Measurements from ENCODE around the gene KIF27.
A peak's percentile ranks its signal among the peaks of the same experiment; 100 is the strongest.

The KIF27 gene

GRCh38 chr9:83940590-83941303, 19.5 kb upstream of the KIF27 start:
- no peaks in the 10 kb centered on the region for H3K36me3 ChIP-seq (replicated peaks; ENCODE audit: insufficient read depth, low read length)

DNA sequence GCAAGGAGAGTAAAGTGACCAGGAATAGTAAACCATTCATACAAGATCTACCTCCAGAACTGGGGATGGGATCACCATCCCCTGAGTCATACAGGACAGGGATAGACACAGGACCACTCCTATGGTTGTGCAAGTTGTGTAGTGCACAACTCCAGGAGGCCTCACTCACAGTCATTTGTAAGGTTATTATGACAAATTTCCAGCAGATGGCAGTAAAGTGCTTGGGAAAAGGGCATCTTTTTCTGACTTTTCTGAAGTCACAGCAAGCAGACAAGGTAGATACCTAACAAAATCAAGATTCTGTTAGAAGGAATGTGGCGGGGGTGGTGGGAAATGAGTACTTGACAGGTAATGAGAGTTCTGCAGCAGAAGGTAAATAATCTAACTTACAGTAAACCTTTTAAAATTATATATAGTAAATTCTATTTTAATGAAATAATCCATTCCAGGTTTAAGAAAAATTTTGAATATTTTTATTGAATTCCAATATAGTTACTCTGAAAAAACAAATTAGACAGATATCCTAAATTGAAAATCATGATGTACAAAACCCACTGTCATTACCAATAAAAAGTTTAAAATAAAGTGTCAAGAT, 16.7 kb upstream of the KIF27 start:
- Histone ChIP-seq H3K4me3 (ENCODE audit: low read length) (no peak overlapping the region), H4K20me1 (ENCODE audit: insufficient read depth, low read length) (no peaks in the 10 kb centered on the region), H3K4me2 (ENCODE audit: low read depth, low read length) (no peak overlapping the region), H2AFZ (ENCODE audit: low read length) (no peak overlapping the region), H3K27ac (ENCODE audit: low read length) (no peak overlapping the region), H3K9me2 (replicated peaks; ENCODE audit: insufficient read depth, low read length) (no peaks in the 10 kb centered on the region), H3K79me2 (ENCODE audit: low read length) (no peaks in the 10 kb centered on the region), H3F3A (ENCODE audit: insufficient read depth, low read length) (no peaks in the 10 kb centered on the region), H3K36me3 (replicated peaks; ENCODE audit: insufficient read depth, low read length) (no peaks in the 10 kb centered on the region), H3K4me1 (ENCODE audit: low read length) (no peaks in the 10 kb centered on the region), H3K27me3 (replicated peaks; ENCODE audit: insufficient read depth, low read length) (no peaks in the 10 kb centered on the region), H3K9me3 (replicated peaks; ENCODE audit: insufficient read depth, low read length) (no peaks in the 10 kb centered on the region), H3K9ac (ENCODE audit: low read length) (no peak overlapping the region)
- DNase-seq: peak; percentile 75
- no peak for TF ChIP-seq EZH2phosphoT487 (IDR thresholded peaks at IDR 0.05; ENCODE audit: low read length)
- TF ChIP-seq, protein P1, sequence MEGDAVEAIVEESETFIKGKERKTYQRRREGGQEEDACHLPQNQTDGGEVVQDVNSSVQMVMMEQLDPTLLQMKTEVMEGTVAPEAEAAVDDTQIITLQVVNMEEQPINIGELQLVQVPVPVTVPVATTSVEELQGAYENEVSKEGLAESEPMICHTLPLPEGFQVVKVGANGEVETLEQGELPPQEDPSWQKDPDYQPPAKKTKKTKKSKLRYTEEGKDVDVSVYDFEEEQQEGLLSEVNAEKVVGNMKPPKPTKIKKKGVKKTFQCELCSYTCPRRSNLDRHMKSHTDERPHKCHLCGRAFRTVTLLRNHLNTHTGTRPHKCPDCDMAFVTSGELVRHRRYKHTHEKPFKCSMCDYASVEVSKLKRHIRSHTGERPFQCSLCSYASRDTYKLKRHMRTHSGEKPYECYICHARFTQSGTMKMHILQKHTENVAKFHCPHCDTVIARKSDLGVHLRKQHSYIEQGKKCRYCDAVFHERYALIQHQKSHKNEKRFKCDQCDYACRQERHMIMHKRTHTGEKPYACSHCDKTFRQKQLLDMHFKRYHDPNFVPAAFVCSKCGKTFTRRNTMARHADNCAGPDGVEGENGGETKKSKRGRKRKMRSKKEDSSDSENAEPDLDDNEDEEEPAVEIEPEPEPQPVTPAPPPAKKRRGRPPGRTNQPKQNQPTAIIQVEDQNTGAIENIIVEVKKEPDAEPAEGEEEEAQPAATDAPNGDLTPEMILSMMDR (IDR thresholded peaks at IDR 0.05; ENCODE audit: low read length): peak; percentile 64

More at GRCh38 chr9:83940590-83941303, 19.5 kb upstream of the KIF27 start:
- H3K4me1 ChIP-seq (ENCODE audit: low read length): no peaks in the 10 kb centered on the region
- no peak overlapping the region for H2AFZ ChIP-seq (ENCODE audit: low read length)
- H3K27ac ChIP-seq (ENCODE audit: low read length): no peak overlapping the region
- no peak overlapping the region for H3K9ac ChIP-seq (ENCODE audit: low read length)
- no peaks in the 10 kb centered on the region for H3F3A ChIP-seq (ENCODE audit: insufficient read depth, low read length)
- H3K4me3 ChIP-seq (ENCODE audit: low read length): no peak overlapping the region
- no peaks in the 10 kb centered on the region for H4K20me1 ChIP-seq (ENCODE audit: insufficient read depth, low read length)
- no peak overlapping the region for H3K4me2 ChIP-seq (ENCODE audit: low read depth, low read length)
- H3K27me3 ChIP-seq (replicated peaks; ENCODE audit: insufficient read depth, low read length): no peaks in the 10 kb centered on the region
- TF ChIP-seq, protein P1 (IDR thresholded peaks at IDR 0.05; ENCODE audit: low read length): no peak
- TF ChIP-seq EZH2phosphoT487 (IDR thresholded peaks at IDR 0.05; ENCODE audit: low read length) (no peak), EZH2 (optimal IDR thresholded peaks at IDR 0.05; ENCODE audit: low read depth, low read length) (no peak)
- H3K9me3 ChIP-seq (replicated peaks; ENCODE audit: insufficient read depth, low read length): no peaks in the 10 kb centered on the region
- no peak for DNase-seq
- no peaks in the 10 kb centered on the region for H3K79me2 ChIP-seq (ENCODE audit: low read length)
- no peaks in the 10 kb centered on the region for H3K9me2 ChIP-seq (replicated peaks; ENCODE audit: insufficient read depth, low read length)

GRCh38 chr9:83936523-83936922, 15.3 kb upstream of the KIF27 start:
- Histone ChIP-seq H3K9ac (ENCODE audit: low read length) (no peak overlapping the region), H3K4me3 (ENCODE audit: low read length) (no peak overlapping the region), H3K4me2 (ENCODE audit: low read depth, low read length) (no peak overlapping the region), H3K27ac (ENCODE audit: low read length) (no peak overlapping the region), H4K20me1 (ENCODE audit: insufficient read depth, low read length) (no peaks in the 10 kb centered on the region), H3K9me3 (replicated peaks; ENCODE audit: insufficient read depth, low read length) (no peaks in the 10 kb centered on the region), H3K36me3 (replicated peaks; ENCODE audit: insufficient read depth, low read length) (no peaks in the 10 kb centered on the region), H3F3A (ENCODE audit: insufficient read depth, low read length) (no peaks in the 10 kb centered on the region), H3K9me2 (replicated peaks; ENCODE audit: insufficient read depth, low read length) (no peaks in the 10 kb centered on the region), H3K4me1 (ENCODE audit: low read length) (no peaks in the 10 kb centered on the region), H2AFZ (ENCODE audit: low read length) (no peak overlapping the region), H3K79me2 (ENCODE audit: low read length) (no peaks in the 10 kb centered on the region), H3K27me3 (replicated peaks; ENCODE audit: insufficient read depth, low read length) (no peaks in the 10 kb centered on the region)
- DNase-seq: no peak
- no peak for TF ChIP-seq EZH2 (optimal IDR thresholded peaks at IDR 0.05; ENCODE audit: low read depth, low read length)
- TF ChIP-seq, protein P1 (IDR thresholded peaks at IDR 0.05; ENCODE audit: low read length): no peak
- no peak for TF ChIP-seq EZH2phosphoT487 (IDR thresholded peaks at IDR 0.05; ENCODE audit: low read length)
